ENCODE results near the gene FAM227B.

FAM227B gene

GRCh38 chr15:49286649-49287404 lies 333.8 kb downstream of the FAM227B start:
- no peak for DNase-seq (ENCODE audit: extremely low spot score)
- ChIA-PET CTCF (interaction anchor here (1.0 kb wide), 1 partner anchor 11 kb away, joined by 3 read pairs; no protein-coding TSS in a partner anchor), POLR2A (no interaction called here)
- TF ChIP-seq CTCF (IDR thresholded peaks at IDR 0.05; ENCODE audit: control extremely low read depth, extremely low read depth, low read depth, missing control alignments) = no peak

DNA sequence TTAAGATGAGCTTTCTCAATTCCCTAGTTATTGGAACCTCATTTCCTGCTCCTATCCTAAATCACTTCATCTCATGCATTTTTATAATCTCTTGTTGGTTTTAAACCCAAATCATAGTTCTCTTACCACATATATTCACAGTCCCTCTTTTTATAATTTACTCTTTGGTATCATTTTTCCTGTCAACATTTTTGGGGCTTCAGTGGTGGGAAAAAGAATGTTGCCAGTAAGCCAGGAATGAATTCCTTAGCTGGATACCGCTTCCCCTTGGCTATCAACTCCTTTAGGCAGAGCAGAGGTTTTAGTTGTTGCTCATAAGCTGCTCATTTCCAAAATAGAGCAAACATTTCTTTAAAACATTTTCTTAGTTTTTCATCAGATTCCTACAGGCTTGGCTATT lies 338.3 kb downstream of the FAM227B start:
- DNase-seq (ENCODE audit: extremely low spot score) = no peak
- ChIA-PET POLR2A (no interaction called here), CTCF (interaction anchor here (0.8 to 1.1 kb wide), 2 partner anchors 8 to 39 kb away, joined by 3 to 4 read pairs; no protein-coding TSS in a partner anchor)
- no peak for TF ChIP-seq CTCF (IDR thresholded peaks at IDR 0.05; ENCODE audit: control extremely low read depth, extremely low read depth, low read depth, missing control alignments)

DNA sequence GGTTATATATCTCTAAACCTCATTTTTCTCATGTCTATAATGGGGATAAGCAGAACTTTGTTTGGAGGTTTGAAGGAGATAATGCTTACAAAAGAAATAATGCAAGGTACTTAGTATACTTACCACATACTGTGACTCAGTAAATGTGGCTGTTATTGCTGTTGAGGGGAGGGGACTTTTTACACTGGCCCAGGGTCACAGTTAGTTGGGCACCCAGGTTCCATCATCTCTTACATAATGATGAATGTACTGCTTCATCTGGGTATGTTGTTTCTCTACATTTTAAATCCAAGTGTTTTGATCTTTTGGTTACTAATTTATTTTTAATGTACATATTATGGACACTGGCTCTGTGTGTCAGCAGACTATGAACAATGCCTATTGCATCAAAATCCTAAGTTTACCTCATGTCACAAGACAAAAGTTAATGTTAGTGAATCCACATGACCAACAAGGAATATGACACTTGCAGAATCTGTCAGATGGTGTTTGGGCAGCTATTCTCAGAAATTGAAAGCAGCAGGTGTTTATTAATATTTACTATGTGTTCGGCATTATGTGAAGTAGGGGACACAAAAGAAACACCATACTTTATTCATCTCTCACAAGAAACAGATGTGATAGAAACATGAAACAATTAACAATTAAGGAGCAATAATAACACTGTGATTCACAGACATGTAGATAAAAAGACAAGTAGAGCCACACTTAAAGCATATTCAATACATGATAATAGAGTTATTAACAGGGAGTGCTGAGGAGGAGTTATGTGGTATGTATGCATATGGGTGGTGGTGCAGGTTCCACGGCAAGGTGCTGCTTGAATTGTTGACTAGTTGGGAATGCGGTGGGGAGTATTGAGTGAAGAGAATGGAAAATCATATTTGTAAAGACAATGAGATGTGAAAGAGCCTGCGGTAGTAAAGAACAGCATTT lies 340.8 kb downstream of the FAM227B start:
- TF ChIP-seq CTCF (IDR thresholded peaks at IDR 0.05; ENCODE audit: control extremely low read depth, extremely low read depth, low read depth, missing control alignments) = no peak
- POLR2A ChIA-PET = no interaction called here
- CTCF ChIA-PET = no interaction called here
- no peak for DNase-seq (ENCODE audit: extremely low spot score)

DNA sequence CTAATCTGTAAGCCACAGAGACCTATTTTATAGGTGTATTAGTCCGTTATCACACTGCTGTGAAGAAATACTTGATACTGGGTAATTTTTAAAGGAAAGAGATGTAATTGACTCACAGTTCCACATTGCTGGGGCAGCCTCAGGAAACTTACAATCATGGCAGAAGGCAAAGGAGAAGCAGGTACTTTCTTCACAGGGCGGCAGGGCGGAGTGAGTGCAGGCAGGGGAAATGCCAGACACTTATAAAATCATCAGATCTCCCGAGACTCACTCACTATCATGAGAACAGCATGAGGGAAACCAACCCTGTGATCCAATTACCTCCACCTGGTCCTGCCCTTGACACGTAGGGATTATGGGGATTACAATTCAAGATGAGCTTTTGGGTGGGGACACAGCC lies 341.9 kb downstream of the FAM227B start:
- POLR2A ChIA-PET = no interaction called here
- no peak for TF ChIP-seq CTCF (IDR thresholded peaks at IDR 0.05; ENCODE audit: control extremely low read depth, extremely low read depth, low read depth, missing control alignments)
- CTCF ChIA-PET = no interaction called here
- DNase-seq (ENCODE audit: extremely low spot score) = no peak
